HG03159 (cell line): Measurements from ENCODE around the gene AHNAK.

Experiments
- ATAC-seq: cut with Tn5 transposase; IDR thresholded peaks from one replicate; pipeline ENCODE4 v1.9.1; 2021; ENCODE audit warnings: mild to moderate bottlenecking, moderate library complexity; ENCODE audit not compliant: unreplicated experiment

The AHNAK gene

DNA sequence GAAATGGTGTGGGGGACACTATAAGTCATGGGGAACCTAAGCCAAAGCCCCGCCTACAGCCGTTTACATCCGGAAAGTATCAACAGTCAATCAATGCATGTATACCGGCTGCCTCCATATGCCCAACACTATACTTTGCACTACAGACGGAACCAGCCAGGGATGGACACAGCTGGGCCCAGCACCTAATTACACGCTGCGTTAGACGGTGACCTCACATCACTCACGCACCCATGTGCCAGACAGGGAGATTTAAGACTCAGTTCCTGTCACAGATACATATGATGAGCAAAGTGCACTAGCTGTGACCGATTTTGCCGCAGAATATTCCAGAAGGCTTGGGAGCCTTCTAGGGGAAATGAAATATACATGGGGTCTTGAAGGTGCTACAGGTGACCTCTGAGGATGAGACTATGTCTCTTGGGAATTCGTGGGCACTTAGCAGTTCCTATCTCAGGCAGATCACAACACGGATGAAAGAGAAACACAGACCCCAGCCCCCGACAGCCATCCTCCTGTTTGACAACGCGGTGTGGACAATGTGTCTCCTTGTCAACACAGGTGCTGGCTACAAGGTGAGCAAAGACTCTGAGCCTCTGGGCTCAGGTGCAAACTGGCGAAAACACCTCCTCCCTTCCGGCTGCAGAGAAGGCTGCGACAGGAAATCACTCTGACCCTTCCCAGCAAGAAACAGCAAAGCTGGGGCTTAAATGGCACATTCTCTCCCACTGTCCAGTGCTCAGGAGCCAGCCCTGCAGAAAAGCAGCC, 8.0 kb downstream of the AHNAK start:
- no peak for ATAC-seq

GRCh38 chr11:62536301-62536957, 10.2 kb downstream of the AHNAK start:
- ATAC-seq, result no peak

GRCh38 chr11:62535802-62536201, 10.8 kb downstream of the AHNAK start:
- no peak for ATAC-seq

DNA sequence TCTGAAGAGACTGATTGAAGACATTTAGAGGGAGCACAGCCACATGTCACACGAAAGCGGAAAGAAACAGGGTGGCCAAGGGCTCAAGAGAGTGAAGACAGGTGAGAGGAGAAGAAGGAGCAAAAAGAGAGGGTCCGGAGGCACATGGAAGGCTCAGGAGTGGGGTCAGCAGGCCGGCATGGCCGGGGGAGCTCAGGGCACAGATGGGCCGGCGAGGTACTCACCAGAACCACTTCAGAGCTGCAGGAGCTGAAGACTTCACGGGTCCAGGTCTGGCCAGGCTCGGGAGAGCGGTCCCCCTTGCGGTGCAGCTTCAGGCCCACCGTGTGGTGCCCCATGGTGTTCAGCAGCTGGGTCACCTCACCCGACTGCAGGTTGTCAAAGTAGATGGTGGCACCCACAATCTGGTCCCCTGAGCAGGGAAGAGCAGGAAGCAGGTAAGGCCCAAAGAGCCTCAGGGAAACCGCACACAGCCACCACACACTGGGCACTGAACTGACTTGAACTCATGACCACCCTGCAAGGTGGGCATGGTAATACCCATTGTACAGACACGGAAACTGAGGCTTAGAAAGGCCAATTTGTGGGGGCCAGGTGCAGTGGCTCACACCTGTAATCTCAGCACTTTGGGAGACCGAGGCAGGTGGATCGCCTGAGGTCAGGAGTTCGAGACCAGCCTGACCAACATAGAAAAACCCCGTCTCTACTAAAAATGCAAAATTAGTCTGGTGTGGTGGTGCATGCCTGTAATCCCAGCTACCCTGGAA, 11.6 kb downstream of the AHNAK start:
- ATAC-seq, result no peak

DNA sequence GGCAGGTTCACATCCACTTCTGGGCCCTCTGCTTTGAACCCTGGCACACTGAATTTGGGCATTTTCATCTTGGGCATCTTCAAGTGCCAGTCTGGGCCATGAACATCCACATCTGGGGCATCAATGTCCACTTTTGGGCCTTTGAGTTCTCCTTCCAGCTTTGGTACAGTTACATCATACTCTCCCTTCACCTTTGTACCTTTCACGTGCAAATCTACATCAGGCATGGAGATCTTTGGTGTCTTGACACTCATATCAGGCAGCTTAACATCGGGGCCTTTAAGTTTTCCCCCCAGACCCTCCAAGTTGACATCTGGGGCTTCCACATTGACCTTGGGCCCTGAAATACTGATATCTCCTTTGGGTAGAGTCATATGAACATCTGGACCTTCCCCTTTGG, 14.5 kb downstream of the AHNAK start:
- ATAC-seq, result no peak

DNA sequence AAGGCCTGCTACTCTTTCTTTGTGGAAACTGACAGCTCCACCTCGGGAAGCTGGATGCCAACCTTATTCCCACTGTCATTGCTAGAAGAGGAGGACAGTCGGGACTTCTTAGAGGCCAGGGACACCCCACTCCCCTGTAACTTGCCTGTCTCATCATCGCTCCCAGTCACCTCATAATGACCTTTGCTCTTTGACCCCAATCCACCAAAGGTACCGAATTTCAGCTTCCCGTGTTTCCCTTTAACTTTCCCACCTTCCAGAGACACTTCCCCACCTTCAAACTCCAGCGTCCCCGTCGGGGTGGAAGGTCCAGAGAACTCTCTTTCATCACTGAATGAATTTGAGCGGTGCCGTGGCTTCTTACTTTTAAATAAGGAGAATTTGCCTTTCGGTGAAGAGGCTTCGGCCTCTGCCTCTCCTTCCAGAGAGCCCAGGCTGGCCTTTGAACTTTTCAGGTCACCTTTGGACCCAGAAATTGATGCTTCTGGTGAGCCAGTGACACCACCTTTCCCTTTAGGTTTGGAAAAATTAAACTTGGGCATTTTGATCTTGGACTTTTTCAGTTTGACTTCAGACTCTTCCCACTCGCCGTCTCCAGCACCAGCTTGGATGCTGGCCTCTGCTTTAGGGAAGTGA, 29.8 kb downstream of the AHNAK start:
- ATAC-seq, result no peak

DNA sequence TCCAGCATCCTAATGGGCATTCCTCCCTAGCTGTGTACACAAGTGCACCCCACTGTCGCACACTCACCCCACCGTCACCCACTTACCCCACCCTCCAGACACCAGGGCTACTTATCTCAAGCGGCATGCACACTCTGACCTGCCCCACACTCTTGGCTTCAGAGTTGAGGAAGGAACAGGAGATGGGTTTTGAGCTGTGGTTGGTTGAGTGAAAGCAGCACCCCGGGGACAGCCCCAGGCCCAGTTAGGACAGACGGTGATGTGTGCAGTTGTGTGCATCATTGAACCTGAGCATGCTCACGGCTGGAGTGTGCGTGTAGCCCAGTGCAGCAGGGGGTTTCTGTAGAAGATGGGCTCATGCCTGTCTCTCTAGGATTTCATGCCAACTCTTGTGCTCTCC, 32.5 kb downstream of the AHNAK start:
- ATAC-seq, result no peak

- no peak for ATAC-seq
Measured at GRCh38 chr11:62513626-62514025, 33.0 kb downstream of the AHNAK start.

DNA sequence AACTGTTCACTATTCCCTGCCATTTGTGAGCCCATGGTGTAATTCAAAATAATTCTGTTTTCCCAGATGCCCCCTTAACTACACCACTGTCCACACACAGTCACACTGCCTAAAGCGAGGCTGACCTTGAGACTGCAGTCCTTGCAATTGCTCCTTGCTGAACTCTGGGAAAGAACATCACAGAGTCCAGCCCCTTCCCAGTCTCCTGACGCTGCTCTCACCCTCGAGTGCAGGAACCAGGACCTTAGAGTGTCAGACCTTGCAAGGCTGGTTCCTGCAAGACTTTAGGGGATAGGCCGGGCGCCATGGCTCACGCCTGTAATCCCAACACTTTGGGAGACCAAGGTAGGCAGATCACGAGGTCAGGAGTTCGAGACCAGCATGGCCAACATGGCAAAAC, 33.6 kb downstream of the AHNAK start:
- ATAC-seq, result no peak

DNA sequence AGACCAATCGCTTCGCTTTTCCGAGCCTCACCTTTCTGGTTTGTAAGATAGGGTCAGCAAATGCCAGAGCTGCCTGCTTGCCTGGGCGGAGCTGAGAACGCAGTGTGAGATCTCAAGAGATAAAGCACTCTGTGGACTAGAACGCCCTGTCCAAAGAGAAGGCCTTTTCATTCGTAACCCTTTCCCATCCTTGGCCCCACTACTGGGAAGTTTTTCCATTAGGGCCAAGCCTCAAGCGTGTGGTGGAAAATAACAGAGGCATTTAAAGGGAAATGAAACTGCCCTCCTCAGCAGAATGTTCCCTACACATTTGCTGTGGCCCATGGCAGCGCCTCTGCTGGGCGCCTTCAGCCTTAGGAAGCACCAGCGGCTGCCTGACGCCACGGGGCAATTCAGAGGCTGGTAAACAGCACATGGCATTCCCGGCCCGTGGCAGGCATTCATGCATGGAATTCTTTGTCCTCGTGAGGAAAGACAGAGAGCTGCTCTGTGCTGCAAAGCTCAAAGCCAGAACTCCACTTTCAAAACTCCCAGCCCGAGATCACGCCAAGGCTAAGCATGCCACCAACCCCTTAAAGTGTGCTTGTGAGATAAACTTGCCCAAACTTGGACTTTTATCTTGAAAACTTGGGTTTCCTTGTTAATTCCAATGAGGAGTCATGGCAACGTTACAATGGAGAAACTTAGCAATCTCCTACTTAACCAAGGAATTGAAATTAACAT, 38.1 kb downstream of the AHNAK start:
- ATAC-seq, result no peak

DNA sequence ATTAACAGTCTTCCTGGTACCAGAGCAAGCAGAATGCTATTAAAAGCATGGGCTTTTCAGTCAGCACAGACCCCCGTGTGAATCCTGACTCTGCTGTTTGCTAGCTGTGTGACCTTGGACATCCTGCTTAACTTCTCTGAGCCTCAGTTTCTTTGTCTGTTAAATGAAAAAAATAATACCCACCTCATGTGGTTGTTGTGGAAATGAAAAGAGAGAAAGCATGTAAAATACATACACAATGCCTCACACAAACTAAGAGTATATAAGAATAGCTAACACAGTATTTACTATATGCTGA, 39.5 kb downstream of the AHNAK start:
- ATAC-seq, result no peak

- no peak for ATAC-seq
Measured at GRCh38 chr11:62506413-62507124, 40.0 kb downstream of the AHNAK start.

DNA sequence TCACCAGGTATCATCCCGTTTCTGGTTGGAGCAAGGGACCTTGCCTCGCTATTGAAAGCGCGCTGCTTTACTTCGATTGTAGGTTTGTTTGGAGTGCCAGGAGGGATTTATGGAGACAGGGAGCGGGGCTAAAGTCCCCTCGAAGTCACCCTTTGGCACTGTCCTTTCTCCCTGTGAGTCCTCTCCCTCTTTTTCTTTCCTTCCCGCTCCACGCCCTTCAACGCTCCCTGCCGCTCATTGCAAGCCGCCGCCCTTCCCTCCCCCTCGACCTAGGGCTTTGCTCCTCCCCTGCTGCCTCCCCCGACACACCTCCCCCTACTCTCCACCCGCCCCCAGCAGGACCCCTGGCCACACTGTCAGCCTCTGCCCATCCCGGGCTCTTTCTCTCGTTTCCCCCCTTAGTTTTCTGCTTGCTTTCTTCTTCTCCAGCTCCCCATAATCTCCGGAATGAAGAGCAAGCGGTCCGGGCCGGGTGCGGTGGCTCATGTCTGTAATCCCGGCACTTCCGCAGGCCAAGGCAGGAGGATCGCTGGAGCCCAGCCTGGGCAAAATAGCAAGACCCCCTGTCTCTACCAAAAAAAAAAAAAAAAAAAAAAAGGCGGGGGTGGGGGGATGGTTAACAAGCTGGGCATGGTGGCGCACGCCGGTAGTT, 41.0 kb downstream of the AHNAK start:
- ATAC-seq, result no peak

DNA sequence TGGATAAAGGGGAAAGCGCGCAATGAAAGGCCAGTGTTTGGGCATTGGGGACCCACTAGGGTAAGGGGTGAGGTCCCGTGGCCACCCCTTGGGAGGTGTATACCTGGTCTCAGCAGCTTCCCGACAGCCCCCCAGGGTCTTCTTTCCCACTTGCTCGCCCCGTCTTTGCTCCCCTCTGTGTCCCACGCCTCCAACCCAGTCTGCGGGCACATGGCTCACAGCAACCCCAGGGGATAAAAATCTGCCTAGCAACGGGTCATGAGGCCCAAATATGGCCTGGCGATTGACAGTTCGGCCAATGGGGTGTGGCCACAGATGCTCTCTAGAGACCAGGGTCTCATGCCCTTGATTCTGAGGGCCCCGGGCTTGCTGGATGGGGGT, 41.6 kb downstream of the AHNAK start:
- no peak for ATAC-seq

DNA sequence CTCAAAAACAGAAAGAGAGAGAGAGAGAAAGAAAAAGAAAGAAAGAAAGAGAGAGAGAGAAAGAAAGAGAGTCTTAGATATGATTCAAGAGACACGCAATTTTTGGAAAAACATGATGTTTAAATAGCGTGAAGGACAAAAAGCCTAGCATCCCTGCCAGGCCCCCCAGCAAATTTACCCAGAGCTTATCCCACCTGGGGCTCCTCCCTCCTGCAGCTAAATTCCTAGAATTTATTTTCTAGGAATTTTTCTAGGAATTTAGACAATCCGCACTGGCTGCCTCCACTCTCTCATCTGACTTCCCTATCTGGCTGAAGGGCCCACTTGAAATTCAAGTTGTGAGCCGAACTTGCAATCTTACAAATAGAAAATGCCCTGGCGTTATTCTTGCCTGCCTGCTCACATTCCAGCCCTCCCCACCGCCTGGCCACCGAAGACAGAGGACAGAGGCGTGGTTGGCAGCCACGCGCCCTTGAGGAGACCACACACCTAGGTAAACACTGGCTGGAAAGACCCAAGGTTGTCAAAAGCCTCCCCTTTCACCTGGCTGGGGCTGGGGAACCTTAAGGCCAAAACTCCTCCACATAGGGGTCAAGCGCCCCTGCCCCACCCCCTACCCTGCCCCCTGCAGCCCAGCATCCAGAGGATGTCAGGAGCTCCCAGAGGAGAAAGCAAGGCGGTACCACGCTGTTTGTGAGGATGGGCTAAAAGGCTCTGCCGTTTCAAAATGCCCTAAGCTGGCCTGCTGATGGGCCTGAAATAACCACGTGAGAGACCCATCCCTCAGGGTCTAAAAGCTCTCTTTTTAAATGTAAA, 42.2 kb downstream of the AHNAK start:
- ATAC-seq, result no peak

GRCh38 chr11:62502030-62502730, 44.4 kb downstream of the AHNAK start:
- no peak for ATAC-seq

DNA sequence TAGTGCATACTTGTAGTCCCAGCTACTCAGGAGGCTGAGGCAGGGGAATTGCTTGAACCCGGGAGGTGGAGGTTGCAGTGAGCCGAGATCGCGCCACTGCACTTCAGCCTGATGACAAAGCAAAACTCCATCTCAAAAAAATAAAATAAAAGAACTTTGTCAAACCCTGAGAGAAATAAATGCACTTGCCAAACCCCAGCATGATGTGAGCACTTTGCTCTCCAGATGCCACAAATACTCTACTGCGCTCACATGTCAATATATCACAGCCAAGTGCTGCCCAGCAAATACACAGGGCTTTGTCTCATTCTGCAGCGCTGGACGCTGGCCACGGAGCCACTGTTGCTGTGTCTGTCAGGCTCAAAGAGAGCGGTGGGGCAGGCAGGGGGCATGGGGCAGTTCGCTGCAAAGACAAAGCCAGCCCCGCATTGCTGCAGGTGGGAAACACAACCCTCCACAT, 45.1 kb downstream of the AHNAK start:
- ATAC-seq, result no peak

DNA sequence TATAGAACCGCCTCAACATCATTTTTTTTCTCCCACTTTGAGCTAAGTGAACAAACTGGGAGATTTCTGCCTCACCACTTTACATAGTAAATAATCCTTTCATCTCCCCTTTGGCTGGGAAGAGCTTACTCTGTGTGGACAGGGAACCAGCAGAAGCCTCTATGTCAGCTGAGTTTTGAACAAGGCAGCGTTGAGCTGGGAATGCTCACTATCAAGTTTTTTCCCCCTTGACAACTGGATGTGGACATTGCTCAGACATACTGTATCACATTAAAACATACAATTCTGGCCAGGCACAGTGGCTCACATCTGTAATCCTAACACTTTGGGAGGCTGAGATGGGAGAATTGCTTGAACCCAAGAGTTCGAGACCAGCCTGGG, 46.0 kb downstream of the AHNAK start:
- ATAC-seq, result no peak
